Nucleus accumbens (tissue), 56 donors: ENCODE measurements around the gene CNTN4.

ENCODE experiments used
- DNase-seq, 56 donors: peaks; one replicate each; lab custom pipeline; 2025; lab: John Stamatoyannopoulos, UW

The CNTN4 gene

DNA sequence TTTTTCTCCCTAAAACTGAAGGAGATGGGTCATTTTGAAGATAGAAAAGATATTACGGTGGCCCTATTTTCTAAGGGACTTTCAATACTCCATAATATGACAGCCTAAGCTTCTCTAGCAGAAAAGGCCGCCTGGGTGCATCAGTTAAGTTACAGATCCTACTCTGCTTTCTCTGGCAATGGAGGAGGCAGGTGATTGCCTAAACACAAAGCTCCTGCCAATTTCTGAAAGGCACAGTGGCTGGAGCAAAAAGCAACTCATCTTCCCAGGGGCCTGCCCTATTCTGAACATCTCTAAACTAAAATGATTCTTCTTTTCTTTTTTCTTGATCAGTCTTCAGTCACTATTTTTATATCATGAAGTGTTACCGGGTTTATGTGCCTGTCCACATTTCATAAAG is 276.7 kb downstream of the CNTN4 start:
- DNase-seq, result no peak

DNA sequence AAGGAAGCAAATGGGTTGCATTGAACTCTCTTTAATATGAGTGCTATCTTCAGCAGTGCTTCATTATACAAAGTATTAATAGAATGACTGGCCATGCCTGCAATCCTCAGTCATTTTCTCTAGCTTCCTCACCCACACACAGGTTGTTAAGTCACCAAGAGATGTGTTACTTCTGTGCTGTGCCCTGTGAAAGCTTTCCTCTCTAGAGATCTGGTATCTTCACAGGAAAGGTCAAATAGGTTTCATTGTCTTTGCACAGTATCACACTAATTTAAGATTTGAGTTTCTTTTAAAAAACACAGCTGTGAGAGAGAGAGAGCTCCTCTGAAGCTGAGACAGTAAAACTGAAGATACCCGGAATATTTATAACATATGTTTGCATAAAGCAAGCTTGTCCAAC is 278.6 kb downstream of the CNTN4 start:
- no peak for DNase-seq

DNA sequence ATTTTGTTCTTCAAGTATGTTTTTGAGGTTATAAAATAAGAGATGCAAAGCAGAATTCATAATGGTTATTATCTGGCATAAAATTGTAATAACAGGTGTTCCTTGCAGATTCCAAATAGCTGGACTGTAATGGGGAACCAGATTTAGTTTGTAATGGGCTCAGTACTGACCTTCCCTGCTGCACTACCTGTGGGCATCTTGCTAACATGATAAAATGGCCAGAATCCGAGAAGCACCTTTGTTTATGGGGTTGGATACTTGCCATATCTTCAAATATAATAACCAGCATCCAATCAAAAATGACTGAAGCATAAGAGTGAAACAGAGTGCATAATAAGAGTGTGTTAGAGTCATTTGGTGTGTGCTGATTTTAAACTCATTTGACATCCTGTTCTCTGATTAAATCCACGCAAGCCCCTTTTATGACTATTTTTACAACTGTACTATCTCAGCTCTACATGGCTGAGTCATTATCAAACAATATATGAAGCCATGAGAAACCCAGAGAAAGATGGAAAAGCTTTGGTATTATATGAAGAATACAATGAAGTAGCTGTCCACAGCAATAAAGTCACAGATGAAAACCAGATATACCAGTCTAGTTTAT is 292.4 kb downstream of the CNTN4 start:
- DNase-seq, result no peak

DNA sequence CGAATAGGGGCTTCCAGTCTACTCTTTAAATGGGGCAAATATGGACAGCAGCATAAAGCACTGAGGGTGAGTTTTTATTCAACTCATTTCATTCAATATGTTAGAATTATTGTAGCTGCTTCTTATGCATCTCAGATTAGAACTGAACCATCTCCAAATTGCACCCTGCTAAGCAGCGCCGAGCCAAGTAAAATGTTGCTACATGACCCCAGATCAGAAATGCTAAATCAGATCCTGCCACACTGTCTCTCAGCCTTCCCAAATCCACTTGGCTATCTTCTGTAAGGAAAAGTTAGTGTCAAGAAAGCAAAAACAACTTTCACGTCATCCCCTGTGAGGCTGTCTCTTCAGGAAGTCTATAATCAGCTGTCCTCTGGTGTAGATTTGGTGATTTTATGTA is 293.2 kb downstream of the CNTN4 start:
- DNase-seq, result no peak

DNA sequence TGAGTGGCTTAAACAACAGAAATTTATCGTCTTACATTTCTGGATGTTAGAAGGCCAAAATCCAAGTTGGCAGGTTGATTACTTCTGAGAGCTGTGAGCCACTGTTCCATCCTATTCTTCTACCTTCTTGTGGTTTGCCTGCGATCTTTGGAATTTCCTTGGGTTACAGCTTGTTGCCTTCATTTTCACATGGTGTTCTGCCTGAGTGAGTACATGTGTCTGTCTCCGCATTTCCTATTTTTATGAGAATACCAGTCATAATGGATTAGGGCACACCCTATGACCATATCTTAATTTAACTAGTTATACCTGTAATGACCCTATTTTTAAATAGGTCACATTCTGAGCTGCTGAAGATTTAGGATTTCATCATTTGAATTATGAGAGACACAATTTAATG is 294.3 kb downstream of the CNTN4 start:
- no peak for DNase-seq

DNA sequence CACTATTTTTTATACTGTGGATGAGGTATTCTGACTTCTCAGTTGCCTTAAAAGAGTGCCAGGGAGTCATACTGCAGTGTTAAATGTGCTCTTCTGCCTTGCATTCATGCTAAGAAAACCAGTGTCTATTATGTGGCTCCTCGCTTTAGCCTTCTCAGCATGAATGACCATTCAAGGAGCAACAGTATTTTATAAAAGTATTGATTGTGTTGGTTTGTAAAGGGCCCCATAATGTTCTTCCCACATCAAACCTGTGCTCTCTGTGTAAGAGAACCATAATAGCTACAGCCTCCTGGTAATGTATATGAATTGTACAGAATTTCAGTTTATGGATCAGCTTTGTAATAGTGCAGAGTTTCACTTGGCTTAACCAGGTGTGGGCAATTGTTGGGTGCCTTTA is 316.4 kb downstream of the CNTN4 start:
- no peak for DNase-seq

DNA sequence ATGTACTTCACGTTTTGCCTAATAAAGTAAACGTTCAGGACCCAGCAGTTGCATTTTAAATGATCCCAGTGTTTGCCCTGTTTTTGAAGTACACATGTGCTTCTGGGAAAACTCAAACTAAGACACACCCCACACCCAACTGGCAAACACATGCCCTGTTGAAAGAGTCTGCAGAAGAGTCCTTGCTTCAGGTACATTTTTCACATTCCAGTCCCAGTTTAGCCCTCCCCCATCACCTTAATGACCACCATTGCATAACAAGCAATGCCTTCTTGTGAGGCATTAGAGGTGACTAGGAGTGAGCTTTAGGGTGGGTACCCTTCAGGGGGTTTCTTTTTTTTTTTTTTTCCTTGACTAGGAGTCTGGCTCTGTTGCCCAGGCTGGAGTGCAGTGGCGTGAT is 322.3 kb downstream of the CNTN4 start:
- no peak for DNase-seq

DNA sequence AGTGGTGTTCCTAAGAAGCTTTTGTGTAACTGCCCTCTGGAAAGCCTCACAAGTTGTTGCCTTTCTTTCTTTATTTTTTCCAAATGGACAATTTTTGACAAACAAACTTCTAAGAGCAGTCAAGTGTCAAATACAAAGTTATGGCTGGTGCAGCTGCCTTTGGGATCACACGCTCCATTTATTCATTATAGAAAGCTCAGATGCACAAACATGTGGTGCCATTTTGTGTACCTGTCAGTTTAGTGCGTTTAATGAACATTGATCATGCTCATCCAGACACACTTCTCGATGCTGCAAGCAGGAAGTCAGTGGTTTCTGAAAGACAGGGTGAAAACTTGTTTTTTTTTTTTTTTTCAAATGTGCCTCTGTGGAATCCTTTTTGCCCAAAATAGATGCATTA is 324.5 kb downstream of the CNTN4 start:
- no peak for DNase-seq

DNA sequence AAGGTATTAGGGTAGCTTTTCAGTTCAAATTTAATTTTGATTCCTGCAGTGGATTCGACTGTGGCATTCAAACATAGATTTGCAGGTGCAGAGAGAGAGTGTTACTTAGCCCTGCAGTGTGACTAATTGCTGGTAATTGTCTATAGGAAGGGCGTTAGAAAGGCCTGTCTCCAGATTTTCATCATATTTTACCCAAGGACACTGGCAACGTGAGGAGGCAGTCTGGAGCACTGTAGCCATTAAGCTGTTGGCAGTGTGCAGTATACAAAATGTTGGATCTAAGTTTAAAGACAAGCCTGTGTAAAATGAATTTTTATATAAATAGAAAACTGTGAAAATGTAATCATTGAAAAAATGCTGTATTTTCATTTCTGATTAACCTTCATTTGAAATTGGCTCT is 342.9 kb downstream of the CNTN4 start:
- DNase-seq, result no peak

DNA sequence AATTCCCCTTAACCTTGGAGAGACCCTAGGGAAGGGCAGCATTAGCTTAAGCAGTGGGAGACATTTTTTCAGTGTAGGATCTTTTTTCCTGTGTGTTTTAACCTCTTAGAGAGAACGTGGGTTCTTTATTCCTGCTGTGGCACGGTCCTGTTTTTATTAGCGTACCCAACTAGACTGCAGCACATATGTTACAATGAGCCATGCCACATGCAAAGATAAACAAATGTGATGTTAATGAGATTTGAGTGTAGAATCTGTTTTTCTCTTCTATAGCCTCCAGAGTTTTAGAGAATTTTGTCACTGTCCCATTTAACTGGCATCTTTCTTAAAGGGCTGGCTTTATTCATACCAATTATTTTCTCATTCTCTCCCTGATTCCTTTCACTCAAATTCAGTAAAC is 347.5 kb downstream of the CNTN4 start:
- no peak for DNase-seq

DNA sequence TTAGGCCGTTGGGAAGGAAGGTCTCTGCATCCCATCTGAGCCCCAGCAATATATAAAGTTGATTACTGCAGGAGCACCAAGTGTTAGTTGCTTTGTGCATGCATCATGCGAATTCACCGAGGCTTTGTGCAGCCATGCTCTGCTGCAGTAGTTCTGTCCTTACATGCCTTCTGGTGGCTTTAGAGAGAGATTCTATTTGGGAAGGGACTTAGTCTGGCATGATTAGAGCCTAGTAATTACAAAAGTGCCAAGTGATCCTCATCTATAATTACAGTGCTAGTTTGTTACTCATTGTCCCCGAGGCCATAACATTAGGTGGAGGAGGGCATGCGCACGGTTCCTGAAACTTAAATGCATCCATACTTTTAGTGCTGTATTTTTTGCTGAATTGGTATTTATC is 353.6 kb downstream of the CNTN4 start:
- DNase-seq, result no peak

DNA sequence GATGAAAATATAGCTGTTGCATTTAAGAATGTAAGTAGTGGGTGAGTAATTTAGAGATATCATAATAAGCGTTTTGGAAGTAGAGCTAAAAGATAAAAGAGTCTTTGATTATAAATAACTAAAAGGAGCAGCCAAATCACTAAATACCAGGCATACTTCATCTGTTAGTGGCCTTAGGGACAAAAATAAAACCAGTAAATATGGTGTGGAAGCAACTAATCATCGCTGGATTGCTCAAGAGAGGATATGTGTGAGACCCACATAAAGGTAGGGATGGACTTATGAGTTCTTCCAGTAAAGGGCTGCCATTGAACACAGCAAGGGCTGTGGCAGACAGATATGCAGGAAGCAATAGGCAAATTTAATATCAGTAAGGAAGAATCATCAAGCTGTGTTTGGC is 356.2 kb downstream of the CNTN4 start:
- no peak for DNase-seq

DNA sequence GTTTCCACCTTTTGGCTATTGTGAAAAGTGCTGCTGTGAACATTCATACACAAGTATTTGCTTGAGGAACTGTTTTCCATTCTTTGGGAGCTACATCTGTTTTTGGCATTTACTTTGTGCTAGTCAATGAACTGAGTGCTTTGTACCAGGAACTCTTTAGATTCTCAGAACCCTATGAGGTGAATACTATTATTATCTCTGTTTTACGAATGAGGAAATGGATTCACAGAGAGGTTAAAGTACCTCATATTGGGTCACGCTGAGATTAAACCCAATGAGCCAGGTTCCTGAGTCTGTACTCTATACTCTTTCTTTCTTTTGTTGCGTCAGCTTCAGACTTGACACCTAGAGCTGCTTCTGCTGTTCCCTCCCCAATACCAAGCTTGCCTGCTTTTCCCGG is 358.1 kb downstream of the CNTN4 start:
- no peak for DNase-seq

DNA sequence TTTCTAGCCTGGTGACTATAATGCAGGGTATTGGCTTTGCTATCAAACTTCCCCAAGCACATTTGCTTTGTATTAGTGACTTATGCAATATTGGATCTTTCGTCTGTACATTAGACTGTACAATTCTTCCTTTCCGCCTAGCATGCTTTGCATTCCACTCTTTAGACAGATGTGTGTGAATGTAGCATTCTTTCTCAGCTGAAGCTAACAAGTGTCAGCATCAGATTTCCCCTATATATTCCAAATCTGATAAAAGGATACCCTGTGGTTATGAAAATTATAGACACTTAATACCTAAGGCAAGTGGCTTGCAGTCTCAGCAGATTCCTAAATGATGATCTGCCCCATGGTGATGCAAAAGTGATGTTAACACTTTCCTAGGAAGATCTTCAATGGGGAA is 360.1 kb downstream of the CNTN4 start:
- no peak for DNase-seq

DNA sequence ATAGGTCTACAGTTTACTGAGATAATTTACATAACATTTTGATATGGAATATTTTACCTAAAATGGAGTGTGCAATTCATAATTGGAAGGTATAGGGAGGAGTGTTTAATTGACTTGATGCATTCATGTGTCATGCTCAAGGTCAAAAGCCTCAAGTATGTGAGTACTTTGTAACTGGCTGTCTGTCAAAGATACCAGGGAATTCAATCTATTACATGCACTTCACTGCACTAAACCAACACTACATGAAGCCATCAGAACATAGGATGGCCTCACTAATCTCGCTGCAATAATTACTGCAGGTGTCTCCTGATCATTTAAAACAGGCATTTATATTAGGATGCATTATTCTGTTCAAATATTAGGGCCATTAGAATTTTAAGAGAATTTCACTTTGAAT is 367.2 kb downstream of the CNTN4 start:
- no peak for DNase-seq

DNA sequence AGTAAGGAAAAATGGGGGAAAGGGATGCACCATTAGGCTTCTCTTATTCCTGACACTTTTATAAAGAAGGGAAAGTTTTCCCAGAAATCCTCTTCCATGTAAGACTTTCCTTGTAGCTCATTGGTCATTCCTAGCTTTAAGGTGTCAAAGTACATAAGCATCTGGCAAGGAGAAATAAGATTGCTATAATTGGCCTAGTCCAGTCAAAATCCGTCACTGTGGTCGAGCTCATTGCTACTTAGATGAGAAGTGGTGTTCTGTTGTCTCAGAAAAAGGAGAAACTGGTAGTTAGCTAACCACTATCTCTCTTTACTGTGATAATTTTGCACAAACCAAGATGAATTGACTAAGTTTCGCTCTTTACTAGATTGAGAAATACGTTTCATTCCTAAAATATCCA is 370.1 kb downstream of the CNTN4 start:
- no peak for DNase-seq

DNA sequence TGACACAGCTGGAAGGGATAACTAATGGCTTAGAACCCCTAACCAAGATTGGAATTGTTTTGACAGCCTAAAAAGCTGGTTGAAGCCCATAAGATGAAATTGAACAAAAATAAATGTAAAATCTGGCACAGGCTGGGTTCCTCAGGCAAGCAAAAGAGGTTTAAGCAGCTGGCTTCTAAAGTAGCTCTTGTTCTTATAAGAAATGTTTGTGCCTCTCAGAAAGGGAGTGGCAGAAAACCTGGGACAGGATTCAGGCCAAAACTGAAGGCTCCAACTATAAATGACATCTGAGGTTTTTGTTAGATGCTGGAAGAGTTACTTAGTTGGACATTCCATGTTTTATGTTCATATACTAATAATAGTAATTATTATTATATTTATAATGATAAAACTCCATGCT is 378.3 kb downstream of the CNTN4 start:
- no peak for DNase-seq

DNA sequence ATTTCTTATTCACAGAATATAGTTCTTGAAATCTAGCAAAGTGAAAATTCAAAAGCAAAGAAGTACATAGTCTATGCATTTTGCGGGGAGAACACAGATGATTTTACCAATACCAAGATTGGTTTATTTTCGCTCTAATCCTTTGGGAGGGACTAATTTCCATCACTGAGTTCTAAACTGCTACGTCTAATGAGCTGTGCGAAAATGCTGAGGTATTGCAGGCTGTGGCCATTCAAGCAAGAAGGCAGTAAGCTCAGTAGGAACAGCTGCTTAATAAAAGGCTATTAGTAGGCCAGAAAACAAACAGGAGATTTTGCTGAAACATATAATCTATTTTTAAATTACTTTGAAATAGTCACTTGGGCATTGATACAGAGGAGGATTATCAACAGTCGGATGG is 379.0 kb downstream of the CNTN4 start:
- DNase-seq, result no peak

DNA sequence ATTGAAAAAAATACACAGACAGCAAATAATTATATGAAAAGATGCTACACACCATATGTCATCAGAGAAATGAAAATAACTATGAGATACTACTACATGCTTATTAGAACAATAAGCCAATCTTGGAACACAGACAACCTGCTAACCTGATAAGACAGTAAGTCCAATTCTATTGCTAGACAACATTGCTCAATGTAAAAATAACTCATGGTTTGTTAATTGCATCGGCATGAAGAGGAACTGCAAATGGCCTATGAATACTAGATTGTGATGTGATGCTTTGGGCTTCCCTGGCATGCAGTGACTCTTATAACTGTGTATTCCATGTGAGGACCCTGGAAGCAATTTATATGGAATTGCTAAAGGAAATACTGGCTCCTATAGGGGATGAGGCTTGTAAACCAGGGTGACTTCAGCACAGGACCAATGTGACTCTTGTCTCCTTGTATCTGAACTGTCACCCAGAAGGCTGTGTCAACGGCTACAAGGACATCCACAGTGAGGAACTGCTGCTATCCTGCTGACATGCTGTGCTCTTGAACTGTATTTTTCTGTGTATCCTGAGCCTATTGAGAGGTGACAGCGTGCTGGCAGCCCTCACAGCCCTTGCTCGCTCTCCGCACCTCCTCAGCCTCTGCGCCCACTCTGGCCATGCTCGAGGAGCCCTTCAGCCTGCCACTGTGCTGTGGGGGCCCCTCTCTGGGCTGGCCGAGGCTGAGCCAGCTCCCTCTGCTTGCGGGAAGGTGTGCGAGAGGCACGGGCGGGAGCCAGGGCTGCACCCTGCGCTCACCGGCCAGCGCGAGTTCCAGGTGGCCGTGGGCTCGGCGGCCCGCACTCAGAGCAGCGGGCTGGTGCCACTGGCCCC is 385.7 kb downstream of the CNTN4 start:
- DNase-seq, result no peak

DNA sequence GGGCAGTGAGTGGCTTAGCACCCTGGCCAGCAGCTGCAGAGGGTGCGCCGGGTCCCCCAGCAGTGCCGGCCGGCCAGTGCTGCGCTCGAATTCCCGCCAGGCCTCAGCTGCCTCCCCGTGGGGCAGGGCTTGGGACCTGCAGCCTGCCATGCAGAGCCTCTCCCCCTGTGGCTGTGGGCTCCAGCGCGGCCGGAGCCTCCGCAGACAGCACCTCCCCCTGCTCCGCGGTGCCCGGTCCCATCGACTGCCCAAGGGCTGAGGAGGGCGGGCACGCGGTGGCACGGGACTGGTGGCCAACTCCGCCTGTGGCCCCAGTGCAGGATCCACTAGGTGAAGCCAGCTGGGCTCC is 386.3 kb downstream of the CNTN4 start:
- no peak for DNase-seq

DNA sequence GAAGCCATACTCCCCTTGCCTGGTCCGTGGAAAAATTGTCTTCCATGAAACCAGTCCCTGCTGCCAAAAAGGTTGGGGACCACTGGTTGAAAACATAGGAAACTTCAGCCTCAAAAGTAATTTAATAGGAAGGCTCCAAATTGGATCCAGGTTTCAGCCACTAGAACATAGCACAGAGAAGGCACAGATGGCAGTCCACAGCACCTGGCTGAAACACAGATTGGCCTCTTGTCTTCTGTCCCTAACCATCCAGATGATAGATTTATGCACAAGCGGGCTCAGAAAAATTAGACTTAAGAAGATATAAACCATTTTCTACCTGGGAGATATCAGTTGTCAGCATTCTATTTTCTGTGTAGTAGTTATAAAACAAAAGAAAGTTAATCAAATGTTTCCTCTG is 397.1 kb downstream of the CNTN4 start:
- no peak for DNase-seq

DNA sequence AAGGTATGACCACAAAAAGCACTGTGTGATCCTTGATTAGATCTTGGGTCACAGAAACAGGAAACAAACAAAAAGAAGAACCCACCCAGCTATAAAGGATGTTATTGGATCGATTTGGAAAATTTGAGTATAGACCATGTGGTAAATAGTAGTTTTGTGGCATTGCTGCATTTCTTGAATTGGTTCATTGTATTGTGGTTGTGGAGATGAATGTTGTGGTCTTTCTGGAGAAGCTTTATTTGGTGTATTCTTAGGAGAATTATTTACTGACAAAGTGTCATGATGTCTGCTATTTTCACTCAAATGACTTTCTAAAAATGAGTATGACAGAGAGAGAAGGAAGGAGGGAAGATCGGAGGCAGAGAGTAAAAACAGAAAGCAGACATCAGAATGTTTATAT is 406.2 kb downstream of the CNTN4 start:
- no peak for DNase-seq

DNA sequence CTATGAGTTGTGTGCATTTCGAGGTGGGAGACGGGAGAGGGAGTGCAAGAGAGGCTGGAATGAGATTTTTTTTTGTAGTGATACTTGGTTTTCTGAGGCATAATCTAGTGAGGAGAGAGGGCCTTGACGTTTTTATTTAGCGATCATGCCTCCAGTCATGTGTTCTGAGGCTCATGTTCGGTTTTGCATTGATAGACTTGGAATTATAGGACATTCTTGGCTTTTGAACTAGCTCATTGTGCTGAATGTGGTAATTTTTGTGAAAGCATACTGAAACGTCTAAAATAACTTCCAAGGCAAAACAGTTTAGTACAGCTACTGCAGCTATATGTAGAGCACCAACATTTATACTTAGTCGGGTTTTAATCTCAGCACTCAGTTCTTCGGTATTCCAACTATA is 408.1 kb downstream of the CNTN4 start:
- DNase-seq, result no peak
